Superior temporal gyrus (tissue), 1 donor: ENCODE measurements around the gene CHD5.

Source experiments
- DNase-seq: peaks from one replicate; pipeline ENCODE4 v3.0.0-alpha.2; 2016; ENCODE audit errors: extremely low spot score

Gene CHD5

DNA sequence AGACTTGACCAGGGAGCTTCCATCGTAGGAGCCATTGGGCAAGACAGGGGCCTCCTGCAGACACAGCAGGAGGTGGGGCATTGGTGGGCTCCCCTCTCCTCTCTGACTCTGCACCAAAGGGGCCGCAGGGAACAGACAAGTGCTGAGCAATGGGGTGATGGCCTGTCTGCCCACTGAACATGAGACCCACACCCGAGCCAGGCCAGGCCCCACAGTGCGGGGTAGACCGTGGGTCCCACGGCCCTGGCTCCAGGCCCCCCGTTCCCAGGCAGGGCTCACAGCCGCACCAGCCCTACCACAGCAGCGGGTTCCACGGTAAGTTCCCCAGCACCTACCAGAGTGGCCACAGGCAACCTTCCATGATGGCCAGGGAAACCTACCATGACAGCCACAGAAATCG lies 45.9 kb downstream of the CHD5 start:
- no peak for DNase-seq

DNA sequence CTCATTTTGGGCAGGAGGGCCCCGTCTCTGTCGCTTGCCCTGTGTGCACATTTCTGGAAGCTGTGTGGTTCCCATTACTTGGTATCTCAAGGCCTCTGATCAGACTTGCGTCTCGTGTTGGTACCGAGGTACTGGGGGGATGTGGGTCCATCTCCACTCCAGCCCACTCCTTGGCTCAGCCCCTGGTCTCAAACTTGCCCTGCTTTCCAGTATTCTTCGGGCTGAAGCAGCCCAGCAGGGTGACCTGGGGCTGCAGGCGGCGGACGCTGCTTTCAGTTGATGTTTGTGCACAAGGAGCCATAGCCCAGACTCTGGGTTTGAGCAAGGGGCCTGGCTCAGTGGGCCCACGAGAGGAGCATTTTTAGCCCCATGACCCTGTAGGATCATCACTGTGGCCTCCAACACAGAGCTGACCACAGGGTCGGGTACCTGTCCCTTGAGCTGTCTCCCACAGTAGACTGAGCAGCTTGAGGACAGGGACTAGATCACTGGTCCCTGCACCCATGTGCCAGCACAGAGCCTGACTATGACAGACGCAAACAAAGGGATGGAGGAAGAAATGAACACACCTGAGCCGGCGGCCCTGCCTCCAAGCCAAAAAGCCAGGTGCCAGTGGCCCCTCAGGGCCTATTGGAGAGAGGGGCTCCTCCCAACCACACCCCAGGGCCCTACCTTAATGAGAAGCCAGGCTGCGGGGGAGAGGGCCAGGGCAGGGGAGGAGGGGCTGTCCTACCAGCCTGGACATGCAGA lies 46.8 kb downstream of the CHD5 start:
- no peak for DNase-seq

DNA sequence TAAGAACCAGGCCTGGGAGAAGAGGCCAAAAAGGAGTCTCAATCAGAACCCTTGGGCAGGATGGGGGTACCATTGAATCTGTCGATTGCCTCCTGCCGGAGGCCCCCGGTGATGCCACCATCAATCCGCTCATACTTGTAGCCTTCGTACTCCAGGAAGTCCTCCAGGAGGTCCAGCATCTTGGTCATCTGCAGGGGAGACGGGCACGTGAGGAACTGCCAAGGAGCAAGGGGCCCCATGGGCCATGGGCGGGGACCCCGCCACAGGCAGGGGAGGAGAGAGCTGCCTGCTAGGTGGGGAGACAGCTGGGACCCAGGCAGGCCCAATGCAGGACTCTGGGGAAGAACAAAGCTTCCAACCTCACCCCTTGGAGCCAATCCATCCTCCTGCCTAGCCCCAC lies 48.6 kb downstream of the CHD5 start:
- no peak for DNase-seq

DNA sequence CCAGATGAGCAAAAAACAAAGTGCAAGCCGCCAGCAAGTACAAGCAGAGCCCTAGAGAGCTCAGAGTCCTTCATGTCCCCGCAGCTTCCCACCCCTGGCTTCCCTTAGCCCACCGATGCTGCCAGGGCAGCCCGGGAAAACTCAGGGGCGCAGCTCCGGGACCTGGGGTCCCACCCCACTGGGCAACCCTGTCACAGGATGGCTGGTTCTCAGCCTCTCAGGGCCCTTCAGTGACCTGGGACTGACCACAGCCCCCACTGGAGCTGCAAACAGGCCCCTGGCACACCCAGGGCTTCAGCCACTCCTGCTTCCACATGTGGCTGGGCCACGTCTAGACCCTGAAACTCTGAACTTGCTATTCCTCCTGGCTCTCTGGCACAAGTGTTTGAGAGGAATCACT lies 49.5 kb downstream of the CHD5 start:
- no peak for DNase-seq

DNA sequence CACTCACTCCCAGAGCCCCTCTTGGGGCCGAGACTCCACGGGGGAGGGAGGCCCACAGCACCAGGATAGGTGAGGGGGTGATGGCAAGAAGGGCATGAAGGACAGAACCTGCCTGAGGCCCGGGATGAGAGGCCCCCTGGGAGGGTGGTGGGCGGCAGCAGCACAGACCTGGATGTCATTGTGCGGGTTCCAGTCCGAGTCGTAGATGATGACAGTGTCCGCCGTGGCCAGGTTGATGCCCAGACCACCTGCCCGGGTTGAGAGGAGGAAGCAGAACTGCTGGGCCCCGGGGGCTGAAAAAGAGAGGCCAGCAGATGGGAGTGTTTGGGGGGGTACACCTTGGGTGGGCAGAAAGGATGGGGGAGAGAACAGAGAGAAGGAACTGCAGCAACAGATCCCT lies 50.1 kb downstream of the CHD5 start:
- DNase-seq = no peak

DNA sequence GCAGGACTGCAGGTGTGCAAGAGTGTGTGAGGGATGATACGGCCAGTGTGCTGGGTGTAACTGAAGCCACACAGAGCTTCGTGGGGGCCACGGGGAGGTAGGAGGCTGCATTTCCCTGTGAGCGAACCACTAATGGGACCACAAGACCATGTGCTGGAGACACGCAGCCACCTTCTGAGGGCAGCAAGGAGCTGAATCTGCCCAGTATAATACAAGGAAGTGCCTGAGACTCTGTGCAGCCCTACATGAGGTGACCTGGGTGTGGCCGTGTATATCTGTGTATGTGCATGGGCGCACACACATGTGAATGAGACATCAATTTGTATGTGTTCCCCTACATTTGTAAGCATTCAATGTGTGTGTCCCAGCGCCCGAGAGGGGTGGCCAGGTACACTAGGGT lies 50.8 kb downstream of the CHD5 start:
- no peak for DNase-seq

DNA sequence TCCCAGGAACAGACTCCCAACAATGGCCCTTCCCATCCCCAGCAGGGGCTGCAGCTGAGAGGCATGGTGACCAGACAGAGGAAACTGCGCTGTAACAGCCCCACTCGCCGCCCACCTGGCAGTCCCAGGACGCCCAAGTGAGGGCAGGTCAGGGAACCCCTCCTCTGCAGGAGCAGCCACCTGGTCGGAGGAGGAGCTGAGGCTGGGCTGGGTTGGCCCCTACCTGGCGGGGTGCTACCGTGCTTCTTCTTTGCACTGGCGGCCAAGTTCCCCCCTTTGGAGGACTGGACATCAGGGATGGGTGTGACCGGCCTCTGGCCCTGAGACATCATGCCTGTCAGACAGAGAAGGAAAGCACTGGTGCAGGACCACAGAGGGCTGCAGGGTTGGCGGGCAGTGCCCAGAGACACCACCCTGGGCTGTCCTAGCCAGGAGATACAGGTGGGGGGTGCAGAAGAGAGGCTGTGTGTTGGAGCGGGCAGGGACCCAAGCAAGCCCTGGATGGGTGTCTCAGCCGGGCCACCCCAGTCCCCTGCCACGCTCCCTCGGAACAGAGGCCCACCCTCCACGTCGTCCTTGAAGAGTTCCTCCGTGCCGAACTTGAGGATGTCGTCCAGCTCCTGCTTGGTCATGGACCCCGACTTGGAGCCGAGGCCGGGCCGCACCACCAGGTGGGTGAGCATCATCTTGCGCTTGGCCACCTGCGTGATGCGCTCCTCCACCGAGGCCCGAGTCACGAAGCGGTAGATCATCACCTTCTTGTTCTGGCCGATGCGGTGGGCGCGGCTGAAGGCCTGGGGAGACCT lies 51.6 kb downstream of the CHD5 start:
- no peak for DNase-seq

DNA sequence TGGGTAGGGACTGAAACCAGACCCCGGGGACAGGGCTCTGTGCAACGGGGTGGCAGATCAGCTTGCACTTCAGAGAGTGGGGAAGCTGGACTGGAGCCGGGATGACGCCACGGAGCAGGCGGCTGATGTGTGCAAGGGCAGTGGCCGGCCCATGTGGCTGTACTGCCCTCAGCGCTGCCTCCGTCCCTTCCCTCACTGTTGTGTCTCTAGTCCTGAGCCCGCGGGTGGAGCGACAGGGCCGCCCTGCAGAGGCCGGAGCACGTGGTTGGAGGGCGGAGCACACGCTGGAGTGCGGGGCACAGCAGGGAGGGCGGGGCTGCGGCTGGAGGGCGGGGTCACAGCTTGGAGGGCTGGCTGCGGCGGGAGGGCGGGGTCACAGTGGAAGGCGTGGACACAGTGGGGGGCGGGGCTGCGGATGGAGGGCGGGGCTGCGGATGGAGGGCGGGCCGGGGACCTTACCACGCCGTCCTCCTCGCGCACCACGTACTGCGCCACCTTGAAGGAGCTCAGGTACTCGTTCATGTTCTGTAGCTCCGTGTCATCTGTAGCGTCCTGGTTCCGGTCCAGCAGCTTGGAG lies 52.4 kb downstream of the CHD5 start:
- no peak for DNase-seq

DNA sequence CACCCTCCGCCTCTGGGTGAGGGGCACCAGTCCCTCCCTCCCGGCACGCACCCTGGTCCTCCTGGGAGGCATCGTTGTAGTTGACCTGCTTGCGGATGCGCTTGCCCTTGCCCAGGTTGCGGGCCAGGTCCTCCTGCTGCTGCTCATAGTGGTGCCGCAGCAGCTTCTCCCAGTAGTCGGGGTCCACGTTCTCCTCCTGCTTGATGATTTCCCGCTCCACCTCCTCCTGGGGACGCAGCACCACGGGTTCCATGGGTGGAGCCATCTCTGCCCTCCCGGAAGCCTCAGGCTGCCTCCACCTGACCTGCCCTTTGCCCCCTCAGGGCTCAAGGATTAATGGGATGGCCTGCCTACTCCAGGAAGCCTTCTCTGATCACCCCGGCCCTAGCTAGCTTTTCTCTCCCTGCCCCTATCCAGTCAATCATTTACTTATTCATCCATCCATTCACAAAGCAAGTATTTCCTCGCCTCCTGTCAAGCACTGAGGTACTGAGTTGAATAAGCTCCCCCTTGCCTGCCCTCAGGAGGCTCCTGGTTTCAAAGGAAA lies 53.5 kb downstream of the CHD5 start:
- DNase-seq = no peak

DNA sequence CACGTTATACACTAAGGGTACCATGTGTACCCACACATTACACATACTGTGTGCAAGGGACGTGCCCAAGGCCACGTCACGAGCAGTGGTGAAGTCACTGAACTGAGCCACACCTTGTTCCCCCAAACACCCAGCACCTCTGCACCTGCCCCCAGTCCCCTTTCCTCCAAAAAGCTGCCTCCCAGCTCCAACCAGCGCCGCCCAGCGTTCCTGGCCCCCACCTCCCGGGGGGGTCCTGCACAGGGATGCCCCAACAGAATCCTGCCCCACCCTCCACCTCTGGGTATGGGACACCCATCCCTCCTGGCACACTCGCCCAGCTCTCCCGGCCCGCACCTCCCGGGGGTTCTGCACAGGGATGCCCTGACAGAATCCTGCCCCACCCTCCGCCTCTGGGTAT lies 54.1 kb downstream of the CHD5 start:
- no peak for DNase-seq

DNA sequence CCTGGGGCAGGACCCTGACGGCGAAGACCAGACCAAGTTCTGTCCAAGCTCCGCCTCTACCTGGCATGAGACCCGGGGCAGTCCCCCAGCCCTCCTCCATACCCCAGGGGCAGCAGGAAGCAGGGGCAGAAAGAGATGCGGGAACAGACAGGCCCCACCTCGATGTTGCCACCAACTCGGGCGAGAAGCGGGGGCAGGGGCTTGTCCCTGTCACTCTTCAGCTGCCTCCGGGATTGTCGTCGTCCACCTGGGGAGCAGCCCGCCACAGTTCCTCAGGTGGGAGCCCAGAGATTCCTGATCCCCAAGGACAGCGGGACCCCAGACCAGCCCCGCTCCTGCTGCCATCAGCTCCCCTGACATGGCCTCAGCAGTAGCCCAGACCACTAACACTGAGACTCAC lies 54.8 kb downstream of the CHD5 start:
- no peak for DNase-seq

DNA sequence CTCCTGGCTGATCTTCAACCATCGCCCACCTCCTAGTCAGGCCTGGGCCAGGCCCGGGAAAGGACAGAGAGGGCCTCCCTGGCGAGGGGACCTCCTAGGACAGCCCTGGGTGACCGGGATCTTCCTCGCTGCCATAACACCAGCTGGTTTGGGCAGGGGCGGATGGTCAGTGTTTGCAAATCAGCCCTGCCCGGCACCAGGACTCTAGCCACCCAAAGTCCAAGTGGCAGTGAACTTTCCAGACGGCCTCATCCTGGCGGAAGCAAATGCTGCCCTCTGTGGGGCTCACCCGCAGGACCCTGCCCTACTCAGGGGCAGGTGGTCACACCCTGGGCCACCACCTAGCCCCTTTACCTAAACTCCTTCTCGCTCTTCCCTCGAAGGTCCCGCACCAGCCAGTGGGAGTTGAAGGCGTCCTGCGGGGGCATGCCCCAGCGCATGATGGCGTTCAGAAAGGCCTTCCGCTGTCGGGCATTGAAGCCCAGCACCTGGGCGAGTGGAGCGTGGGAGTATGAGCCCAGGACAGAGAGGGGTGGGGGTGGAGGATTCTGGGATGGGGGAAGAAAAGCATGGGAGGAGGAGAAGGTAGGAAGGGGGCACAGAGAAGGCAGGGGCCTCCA lies 55.3 kb downstream of the CHD5 start:
- no peak for DNase-seq

DNA sequence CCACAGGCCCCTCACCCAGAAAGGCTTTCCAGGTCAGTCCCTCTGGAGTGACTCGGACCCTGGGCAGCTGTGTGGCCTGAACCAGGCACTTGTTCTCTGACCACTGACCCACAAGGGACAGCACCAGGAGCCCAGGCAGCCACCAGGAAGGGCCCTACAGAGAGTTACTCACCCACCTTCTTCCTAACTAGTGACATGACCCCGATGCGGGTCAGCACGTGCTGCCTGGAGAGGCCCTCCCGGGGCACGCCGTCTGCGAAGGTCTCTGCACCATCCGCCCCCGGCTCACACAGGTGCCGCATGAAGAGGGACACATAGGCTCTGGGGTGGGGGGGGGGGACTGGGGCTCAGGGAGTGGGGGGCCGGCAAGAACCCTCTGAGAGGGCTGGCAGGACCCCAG lies 55.8 kb downstream of the CHD5 start:
- no peak for DNase-seq

DNA sequence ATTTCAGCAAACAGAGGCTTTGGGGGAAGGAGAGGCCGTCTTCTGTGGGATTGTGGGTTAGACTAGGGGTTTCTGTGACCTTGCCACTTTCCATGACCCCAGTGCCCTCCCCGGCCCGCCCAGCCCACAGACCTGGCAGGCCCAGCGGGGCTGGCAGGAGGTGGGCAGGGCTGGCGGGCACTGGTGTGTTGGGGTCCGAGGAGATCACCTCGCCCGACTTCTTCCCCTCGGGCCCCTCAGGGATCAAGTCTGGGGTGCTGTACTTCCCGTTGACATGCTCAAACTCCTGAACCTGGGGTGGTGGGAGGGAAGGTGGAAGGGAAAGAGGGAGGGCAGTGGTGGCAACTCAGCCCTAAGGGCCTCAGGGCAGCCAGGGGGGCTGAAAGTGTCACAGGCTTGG lies 56.3 kb downstream of the CHD5 start:
- no peak for DNase-seq

DNA sequence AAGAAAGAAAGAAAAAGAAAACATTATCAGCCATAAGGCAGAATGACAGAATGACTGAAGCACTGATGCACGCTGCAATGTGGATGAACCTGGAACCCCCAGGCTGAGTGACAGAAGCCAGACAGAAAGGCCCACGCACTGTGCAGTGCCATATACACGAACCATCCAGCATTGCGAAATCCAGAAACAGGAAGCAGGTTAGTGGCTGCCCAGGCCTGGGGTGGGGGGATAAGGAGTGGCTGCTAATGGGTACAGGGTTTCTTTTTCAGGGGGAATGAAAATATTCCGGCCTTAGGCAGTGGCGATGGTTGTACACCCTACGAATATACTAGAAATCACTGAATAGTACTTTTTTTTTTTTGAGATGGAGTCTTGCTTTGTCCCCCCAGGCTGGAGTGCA lies 57.0 kb downstream of the CHD5 start:
- DNase-seq = no peak

DNA sequence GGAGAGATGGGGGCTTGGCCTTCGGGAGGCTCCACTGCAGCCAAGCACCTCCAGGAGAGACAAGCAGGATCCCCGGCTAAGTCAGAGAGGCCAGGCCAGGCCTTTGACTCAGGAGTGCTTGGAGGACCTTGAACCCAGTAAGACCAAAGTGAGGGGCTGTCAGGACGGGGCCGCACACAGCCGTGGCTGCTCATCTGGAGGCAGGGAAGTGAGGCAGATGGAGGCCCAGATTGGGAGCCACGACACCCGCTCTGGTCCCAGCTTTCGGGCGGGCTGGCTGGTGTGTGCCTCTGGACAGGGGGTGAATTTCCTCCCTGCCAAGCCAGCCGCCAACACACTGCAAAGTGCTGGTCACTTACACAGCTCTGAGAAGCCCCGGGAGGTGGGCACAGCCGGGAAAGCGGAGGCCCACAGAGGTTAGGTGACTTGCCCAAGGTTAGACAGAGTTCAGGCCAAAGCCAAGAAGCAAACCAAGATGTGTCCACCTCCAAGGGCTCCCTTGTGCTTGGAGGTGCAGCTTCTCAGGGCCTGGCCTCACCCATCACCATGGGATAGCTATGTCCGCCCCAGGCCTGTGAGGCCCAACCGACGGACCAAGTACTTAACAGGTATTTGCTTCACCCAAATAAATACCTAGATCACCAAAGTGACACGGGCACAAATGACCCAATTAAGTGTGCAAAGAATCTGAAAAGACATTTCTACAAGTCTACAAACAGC lies 58.3 kb downstream of the CHD5 start:
- no peak for DNase-seq

DNA sequence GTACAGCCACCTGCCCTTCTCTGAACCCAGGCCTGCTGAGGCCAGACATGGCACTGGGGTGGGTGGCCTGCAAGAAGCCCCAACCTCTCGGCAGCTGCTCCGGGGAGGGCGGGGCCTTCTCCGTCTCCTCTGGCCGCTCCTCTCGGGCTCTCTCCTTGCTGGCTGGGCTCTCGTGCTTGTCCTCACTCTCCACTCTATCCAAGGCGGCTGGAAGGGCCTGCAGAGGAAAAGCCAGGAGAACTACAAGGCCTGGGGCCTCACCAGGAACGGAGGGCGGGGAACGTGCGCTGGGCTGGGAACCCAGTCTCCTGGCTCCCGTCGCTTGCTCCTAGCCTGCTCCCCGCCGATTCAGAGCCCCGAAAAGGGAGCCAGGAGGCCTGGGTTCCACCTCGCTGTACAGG lies 59.1 kb downstream of the CHD5 start:
- DNase-seq = no peak

DNA sequence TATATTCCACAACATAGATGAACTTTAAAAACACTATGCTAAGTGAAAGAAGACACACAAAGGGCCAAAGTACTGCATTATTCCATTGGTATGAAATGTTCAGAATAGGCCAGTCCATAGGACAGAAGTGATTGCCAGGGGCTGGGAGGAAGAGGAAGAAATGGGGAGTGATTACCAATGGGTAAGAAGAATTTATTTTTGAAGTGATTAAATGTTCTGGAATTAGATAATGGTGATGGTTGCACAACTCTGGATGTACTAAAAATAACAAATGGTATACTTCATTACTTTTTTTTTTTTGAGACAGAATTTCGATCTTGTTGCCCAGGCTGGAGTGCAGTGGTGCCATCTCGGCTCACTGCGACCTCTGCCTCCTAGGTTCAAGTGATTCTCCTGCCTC lies 61.7 kb downstream of the CHD5 start:
- DNase-seq = no peak

DNA sequence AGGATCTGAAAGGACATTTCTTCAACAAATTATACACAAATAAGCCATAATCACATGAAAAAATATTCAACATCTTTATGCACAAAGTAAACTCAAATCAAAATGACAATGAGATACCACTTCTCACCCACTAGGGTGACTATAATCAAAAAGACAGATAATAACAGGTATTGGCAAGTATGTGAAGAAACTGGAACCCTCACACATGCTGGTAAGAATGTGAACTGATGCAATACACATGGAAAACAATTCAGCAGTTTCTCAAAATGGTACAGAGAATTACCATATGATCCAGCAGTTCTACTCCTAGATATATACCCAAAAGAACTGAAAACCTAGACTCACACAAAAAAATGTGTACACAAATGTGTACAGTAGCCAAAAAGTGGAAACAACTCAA lies 62.5 kb downstream of the CHD5 start:
- no peak for DNase-seq

DNA sequence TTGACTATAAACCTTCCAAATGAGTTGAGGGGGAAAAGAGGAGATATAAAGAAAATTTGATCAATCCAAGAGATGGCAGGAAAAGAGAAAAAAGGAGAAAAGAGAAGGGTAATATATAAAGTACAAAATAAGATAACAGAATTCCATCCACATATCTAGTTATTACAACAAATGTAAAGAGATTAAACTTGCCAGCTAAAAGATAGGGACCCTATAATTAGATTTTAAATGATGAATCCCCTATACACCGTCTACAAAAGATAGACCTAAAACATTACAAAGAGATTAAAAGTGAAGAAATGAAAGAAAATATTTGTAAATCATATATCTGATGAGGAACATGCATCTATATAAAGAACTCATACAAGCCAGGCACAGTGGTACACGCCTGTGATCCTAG lies 63.1 kb downstream of the CHD5 start:
- no peak for DNase-seq

DNA sequence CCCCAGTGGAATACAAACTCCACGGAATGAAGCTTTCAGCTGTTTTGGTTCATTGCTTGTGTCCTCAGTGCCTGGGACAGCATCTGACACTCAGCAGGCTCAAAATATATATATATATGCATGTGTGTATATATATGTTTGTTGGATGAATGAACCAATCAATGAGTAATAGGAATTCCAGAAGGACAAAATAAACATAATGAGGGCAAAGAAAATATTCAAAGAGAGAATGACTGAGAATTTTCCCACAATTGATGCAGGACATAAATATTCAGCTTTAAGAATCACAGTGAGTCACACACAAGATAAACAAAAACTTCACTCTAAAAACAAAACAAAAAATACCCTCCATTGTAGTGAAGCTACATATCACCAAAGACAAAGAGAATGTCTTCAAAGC lies 64.0 kb downstream of the CHD5 start:
- no peak for DNase-seq

DNA sequence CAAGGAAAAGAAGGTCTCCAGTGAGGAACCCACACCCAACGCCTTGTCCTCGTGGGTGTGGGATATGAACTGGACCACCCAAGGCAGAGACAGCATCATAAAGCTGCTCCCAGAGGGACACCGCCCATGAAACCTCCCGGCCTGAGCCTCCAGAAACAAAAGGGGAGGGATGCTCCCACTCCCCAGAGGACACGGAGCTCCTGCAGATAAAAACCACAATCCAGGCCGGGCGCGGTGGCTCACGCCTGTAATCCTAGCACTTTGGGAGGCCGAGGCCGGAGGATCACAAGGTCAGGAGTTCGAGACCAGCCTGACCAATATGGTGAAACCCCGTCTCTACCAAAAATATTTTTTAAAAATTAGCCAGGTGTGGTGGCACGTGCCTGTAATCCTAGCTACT lies 66.4 kb downstream of the CHD5 start:
- no peak for DNase-seq
